DND-41 (cell line): ENCODE results near the gene TNFAIP8.

Experiments
- ATAC-seq: fragments of 200-7000 bp; cut with Tn5 transposase; 3 replicates; pipeline ENCODE4 v1.9.1; 2021; ENCODE audit warnings: low read depth; ENCODE audit not compliant: insufficient read depth
- DNase-seq: peaks from one replicate; pipeline ENCODE4 v3.0.0-alpha.2; 2020
- H2AFZ ChIP-seq: 2 replicates; pipeline ENCODE4 v1.6.0; 2012; ENCODE audit warnings: low read depth, low read length
- H3K27ac ChIP-seq: 2 replicates; pipeline ENCODE4 v1.5.1; 2012; ENCODE audit warnings: low read length, inconsistent platforms
- H3K27me3 ChIP-seq: fragments of 200-600 bp; sonication (generic); 2 replicates; pipeline ENCODE4 v1.6.0; 2012; ENCODE audit warnings: low read length, mild to moderate bottlenecking, inconsistent platforms; ENCODE audit not compliant: insufficient read depth, poor library complexity
- H3K36me3 ChIP-seq: 2 replicates; pipeline ENCODE4 v1.5.1; 2012; ENCODE audit warnings: low read length, inconsistent platforms; ENCODE audit not compliant: insufficient read depth
- H3K4me1 ChIP-seq: 2 replicates; pipeline ENCODE4 v1.5.1; 2012; ENCODE audit warnings: mild to moderate bottlenecking, low read length; ENCODE audit not compliant: insufficient read depth
- H3K4me2 ChIP-seq: 2 replicates; pipeline ENCODE4 v1.6.0; 2012; ENCODE audit warnings: mild to moderate bottlenecking, moderate library complexity, low read length, inconsistent platforms; ENCODE audit not compliant: insufficient read depth
- H3K4me3 ChIP-seq, 2 experiments: fragments of 200-600 bp in 1 of 2; shearing (Covaris generic) in 1 of 2; 2 replicates each; pipeline ENCODE4 v1.5.1; 2012 to 2016; ENCODE audit warnings: inconsistent platforms in 2 of 2, low read length in 2 of 2, mild to moderate bottlenecking in 2 of 2, low read depth in 1 of 2, moderate library complexity in 1 of 2
- H3K79me2 ChIP-seq: 2 replicates; pipeline ENCODE4 v1.6.0; 2012; ENCODE audit warnings: low read length, inconsistent platforms; ENCODE audit not compliant: insufficient read depth
- H3K9ac ChIP-seq: 2 replicates; pipeline ENCODE4 v1.6.0; 2012; ENCODE audit warnings: low read depth, mild to moderate bottlenecking, inconsistent platforms, low read length, moderate library complexity
- H3K9me3 ChIP-seq: 2 replicates; pipeline ENCODE4 v1.5.1; 2012; ENCODE audit warnings: low read length, moderate library complexity, mild to moderate bottlenecking, inconsistent platforms; ENCODE audit not compliant: insufficient read depth, severe bottlenecking
- H4K20me1 ChIP-seq: 2 replicates; pipeline ENCODE4 v1.6.0; 2012; ENCODE audit warnings: low read length; ENCODE audit not compliant: insufficient read depth
- EZH2 ChIP-seq: IDR thresholded peaks from 3 replicates; pipeline ENCODE4 v1.6.1; 2012; ENCODE audit warnings: borderline replicate concordance, low read depth, mild to moderate bottlenecking, moderate library complexity, low read length, inconsistent platforms; ENCODE audit not compliant: severe bottlenecking
- TF ChIP-seq, protein P1 (sequence below): IDR thresholded peaks from 2 replicates; pipeline ENCODE4 v1.5.1; 2012; ENCODE audit warnings: borderline replicate concordance, low read length, moderate library complexity, mild to moderate bottlenecking; ENCODE audit not compliant: poor library complexity, severe bottlenecking; ENCODE audit errors: extremely low read depth

Gene TNFAIP8

GRCh38 chr5:119311688-119312087 is 44.1 kb upstream of the TNFAIP8 start:
- Histone ChIP-seq H3K9ac (0 out of 2 replicates have a peak overlapping the region, but pooled peaks have one; percentile 17), H3K79me2 (peaks cover 85% of the 10 kb centered on the region), H3K4me2 (no peak overlapping the region), H3K4me1 (peaks cover 99% of the 10 kb centered on the region), H2AFZ (no peak overlapping the region), H3K27ac (peak overlapping the region; percentile 81), H3K27me3 (no peaks in the 10 kb centered on the region), H4K20me1 (no peaks in the 10 kb centered on the region), H3K36me3 (peaks cover 27% of the 10 kb centered on the region), H3K4me3 (no peak overlapping the region), H3K9me3 (no peaks in the 10 kb centered on the region)
- DNase-seq (no peak), ATAC-seq (no peak)
- TF ChIP-seq, protein P1, sequence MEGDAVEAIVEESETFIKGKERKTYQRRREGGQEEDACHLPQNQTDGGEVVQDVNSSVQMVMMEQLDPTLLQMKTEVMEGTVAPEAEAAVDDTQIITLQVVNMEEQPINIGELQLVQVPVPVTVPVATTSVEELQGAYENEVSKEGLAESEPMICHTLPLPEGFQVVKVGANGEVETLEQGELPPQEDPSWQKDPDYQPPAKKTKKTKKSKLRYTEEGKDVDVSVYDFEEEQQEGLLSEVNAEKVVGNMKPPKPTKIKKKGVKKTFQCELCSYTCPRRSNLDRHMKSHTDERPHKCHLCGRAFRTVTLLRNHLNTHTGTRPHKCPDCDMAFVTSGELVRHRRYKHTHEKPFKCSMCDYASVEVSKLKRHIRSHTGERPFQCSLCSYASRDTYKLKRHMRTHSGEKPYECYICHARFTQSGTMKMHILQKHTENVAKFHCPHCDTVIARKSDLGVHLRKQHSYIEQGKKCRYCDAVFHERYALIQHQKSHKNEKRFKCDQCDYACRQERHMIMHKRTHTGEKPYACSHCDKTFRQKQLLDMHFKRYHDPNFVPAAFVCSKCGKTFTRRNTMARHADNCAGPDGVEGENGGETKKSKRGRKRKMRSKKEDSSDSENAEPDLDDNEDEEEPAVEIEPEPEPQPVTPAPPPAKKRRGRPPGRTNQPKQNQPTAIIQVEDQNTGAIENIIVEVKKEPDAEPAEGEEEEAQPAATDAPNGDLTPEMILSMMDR: no peak
- TF ChIP-seq EZH2: no peak

GRCh38 chr5:119312403-119312802 is 43.4 kb upstream of the TNFAIP8 start:
- DNase-seq: no peak
- ATAC-seq: no peak

GRCh38 chr5:119313197-119313596 is 42.6 kb upstream of the TNFAIP8 start:
- peak; percentile 27 for ATAC-seq
- Histone ChIP-seq H3K4me1 (peaks cover 96% of the 10 kb centered on the region), H3K4me3 (no peak overlapping the region), H3K27me3 (no peaks in the 10 kb centered on the region), H3K36me3 (peaks cover 27% of the 10 kb centered on the region), H3K27ac (peak overlapping the region; percentile 81), H3K9me3 (no peaks in the 10 kb centered on the region), H3K4me2 (peak overlapping the region; percentile 11), H2AFZ (no peak overlapping the region), H3K9ac (peak overlapping the region; percentile 17; the same call in 1 of the 2 replicates), H4K20me1 (no peaks in the 10 kb centered on the region), H3K79me2 (peaks cover 88% of the 10 kb centered on the region)
- no peak for TF ChIP-seq EZH2
- TF ChIP-seq, protein P1: no peak
- DNase-seq: peak; percentile 75

More at GRCh38 chr5:119312403-119312802, 43.4 kb upstream of the TNFAIP8 start:
- Histone ChIP-seq H3K79me2 (peaks cover 84% of the 10 kb centered on the region), H3K4me2 (peak overlapping the region; percentile 11; the same call in 1 of the 2 replicates), H3K9ac (peak overlapping the region; percentile 17; the same call in 1 of the 2 replicates), H3K4me1 (peaks cover 96% of the 10 kb centered on the region), H3K4me3 (no peak overlapping the region), H3K9me3 (no peaks in the 10 kb centered on the region), H3K27ac (peak overlapping the region; percentile 81), H3K36me3 (peaks cover 27% of the 10 kb centered on the region), H2AFZ (no peak overlapping the region), H4K20me1 (no peaks in the 10 kb centered on the region), H3K27me3 (no peaks in the 10 kb centered on the region)
- TF ChIP-seq EZH2: no peak
- TF ChIP-seq, protein P1: no peak
